Loucy (cell line): ENCODE measurements around the gene UBE2O.

Source experiments
- H2AFZ ChIP-seq: fragments of 200-600 bp; sonication (generic); 2 replicates; pipeline ENCODE4 v1.6.0; 2016; ENCODE audit warnings: antibody characterized with exemption, mild to moderate bottlenecking, low read length, moderate library complexity
- H3F3A ChIP-seq: fragments of 200-600 bp; 2 replicates; pipeline ENCODE4 v1.6.0; 2016; ENCODE audit warnings: antibody characterized with exemption, low read depth, mild to moderate bottlenecking
- H3K27me3 ChIP-seq: fragments of 200-600 bp; sonication (generic); 2 replicates; pipeline ENCODE4 v1.6.1; 2014; ENCODE audit warnings: low read length, mild to moderate bottlenecking; ENCODE audit not compliant: insufficient read depth, poor library complexity, severe bottlenecking
- H3K36me3 ChIP-seq: fragments of 200-600 bp; sonication (generic); 2 replicates; pipeline ENCODE4 v1.6.1; 2016; ENCODE audit warnings: low read length; ENCODE audit not compliant: insufficient read depth
- H3K4me1 ChIP-seq: fragments of 200-600 bp; sonication (generic); 2 replicates; pipeline ENCODE4 v1.5.1; 2014; ENCODE audit warnings: low read length, mild to moderate bottlenecking; ENCODE audit not compliant: insufficient read depth, poor library complexity, severe bottlenecking
- H3K4me2 ChIP-seq: fragments of 200-600 bp; sonication (generic); 2 replicates; pipeline ENCODE4 v1.6.0; 2014; ENCODE audit warnings: antibody characterized with exemption, low read length, low read depth, mild to moderate bottlenecking; ENCODE audit not compliant: poor library complexity, severe bottlenecking
- H3K4me3 ChIP-seq: fragments of 200-600 bp; sonication (generic); 2 replicates; pipeline ENCODE4 v1.5.1; 2014; ENCODE audit warnings: low read length, mild to moderate bottlenecking, mixed read lengths; ENCODE audit not compliant: poor library complexity, severe bottlenecking
- H3K79me2 ChIP-seq: fragments of 200-600 bp; sonication (generic); 2 replicates; pipeline ENCODE4 v1.6.1; 2014; ENCODE audit warnings: low read length; ENCODE audit not compliant: insufficient read depth
- H3K9ac ChIP-seq: fragments of 200-600 bp; sonication (generic); 2 replicates; pipeline ENCODE4 v1.6.0; 2014; ENCODE audit warnings: mild to moderate bottlenecking, low read depth, low read length, moderate library complexity; ENCODE audit not compliant: poor library complexity, severe bottlenecking
- H3K9me2 ChIP-seq: fragments of 200-600 bp; sonication (generic); replicated peaks from 2 replicates; pipeline ENCODE4 v1.6.1; 2016; ENCODE audit warnings: low read depth, low read length, mixed read lengths
- H3K9me3 ChIP-seq: fragments of 200-600 bp; sonication (generic); 2 replicates; pipeline ENCODE4 v1.6.1; 2014; ENCODE audit warnings: mild to moderate bottlenecking, antibody characterized with exemption, low read length, low read depth; ENCODE audit not compliant: insufficient read depth
- H4K20me1 ChIP-seq: fragments of 200-600 bp; sonication (generic); 2 replicates; pipeline ENCODE4 v1.6.0; 2014; ENCODE audit warnings: antibody characterized with exemption, low read length, mild to moderate bottlenecking; ENCODE audit not compliant: insufficient read depth, poor library complexity, severe bottlenecking
- EZH2phosphoT487 ChIP-seq: fragments of 200-600 bp; IDR thresholded peaks from 2 replicates; pipeline ENCODE4 v1.6.1; 2018; ENCODE audit warnings: antibody characterized with exemption, mild to moderate bottlenecking, moderate library complexity, borderline replicate concordance
- TF ChIP-seq, protein P1 (sequence below): fragments of 200-600 bp; sonication (generic); conservative IDR thresholded peaks from 2 replicates; pipeline ENCODE4 v1.5.1; 2014; ENCODE audit warnings: mild to moderate bottlenecking, antibody characterized with exemption, low read length

Gene UBE2O

GRCh38 chr17:76462556-76463290 lies 9.8 kb upstream of the UBE2O start:
- Histone ChIP-seq H4K20me1 (no peaks in the 10 kb centered on the region), H3K4me2 (no peak overlapping the region), H3K79me2 (no peaks in the 10 kb centered on the region), H3F3A (no peaks in the 10 kb centered on the region), H2AFZ (no peak overlapping the region), H3K9me3 (no peaks in the 10 kb centered on the region), H3K27me3 (no peaks in the 10 kb centered on the region), H3K4me3 (no peak overlapping the region), H3K4me1 (no peaks in the 10 kb centered on the region), H3K9me2 (no peaks in the 10 kb centered on the region), H3K36me3 (no peaks in the 10 kb centered on the region), H3K9ac (no peak overlapping the region)
- TF ChIP-seq EZH2phosphoT487: no peak
- TF ChIP-seq, protein P1, sequence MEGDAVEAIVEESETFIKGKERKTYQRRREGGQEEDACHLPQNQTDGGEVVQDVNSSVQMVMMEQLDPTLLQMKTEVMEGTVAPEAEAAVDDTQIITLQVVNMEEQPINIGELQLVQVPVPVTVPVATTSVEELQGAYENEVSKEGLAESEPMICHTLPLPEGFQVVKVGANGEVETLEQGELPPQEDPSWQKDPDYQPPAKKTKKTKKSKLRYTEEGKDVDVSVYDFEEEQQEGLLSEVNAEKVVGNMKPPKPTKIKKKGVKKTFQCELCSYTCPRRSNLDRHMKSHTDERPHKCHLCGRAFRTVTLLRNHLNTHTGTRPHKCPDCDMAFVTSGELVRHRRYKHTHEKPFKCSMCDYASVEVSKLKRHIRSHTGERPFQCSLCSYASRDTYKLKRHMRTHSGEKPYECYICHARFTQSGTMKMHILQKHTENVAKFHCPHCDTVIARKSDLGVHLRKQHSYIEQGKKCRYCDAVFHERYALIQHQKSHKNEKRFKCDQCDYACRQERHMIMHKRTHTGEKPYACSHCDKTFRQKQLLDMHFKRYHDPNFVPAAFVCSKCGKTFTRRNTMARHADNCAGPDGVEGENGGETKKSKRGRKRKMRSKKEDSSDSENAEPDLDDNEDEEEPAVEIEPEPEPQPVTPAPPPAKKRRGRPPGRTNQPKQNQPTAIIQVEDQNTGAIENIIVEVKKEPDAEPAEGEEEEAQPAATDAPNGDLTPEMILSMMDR: no peak

DNA sequence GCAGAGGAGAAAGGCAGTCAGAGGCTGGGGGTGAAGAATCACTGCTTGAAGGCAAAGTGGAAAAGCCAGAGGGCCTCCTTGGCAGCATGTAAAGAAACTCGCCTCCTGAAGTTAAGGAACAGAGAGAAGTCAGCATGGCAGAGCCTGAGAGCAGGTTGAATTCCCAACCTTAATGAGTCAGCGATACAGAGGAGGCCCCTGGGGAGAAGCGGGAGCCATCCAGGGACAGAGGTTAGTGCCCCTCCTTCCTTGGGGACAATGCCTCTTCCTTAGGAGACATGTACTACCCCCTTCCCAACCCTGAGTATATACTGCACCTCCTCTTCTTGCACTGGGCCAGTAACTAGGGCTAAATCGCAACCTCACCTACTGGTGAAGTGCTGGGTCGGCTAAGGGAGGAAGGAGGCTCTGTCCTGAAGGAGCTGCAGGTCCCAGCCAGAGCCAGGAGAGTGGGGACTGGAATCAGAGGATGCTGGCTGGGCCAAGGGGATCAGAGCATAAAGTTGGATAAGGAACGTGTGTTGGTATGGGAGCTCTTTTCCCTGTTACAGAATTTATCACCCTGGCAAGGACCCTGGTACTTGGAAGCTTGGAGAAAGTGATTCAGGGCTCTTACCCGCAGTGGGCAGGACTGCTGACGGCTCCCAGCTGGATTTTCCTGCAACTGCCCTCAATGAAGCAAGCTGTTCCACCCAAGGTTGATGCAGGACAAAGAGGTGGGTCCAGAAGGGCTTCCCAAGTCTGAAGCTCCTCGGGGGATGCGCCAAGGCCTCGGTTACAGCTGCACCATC lies 9.0 kb upstream of the UBE2O start:
- no peaks in the 10 kb centered on the region for H3K4me1 ChIP-seq
- no peak overlapping the region for H3K9ac ChIP-seq
- no peaks in the 10 kb centered on the region for H3K36me3 ChIP-seq
- no peak overlapping the region for H3K4me3 ChIP-seq
- TF ChIP-seq, protein P1: no peak
- TF ChIP-seq EZH2phosphoT487: no peak
- no peak overlapping the region for H2AFZ ChIP-seq
- H3K79me2 ChIP-seq: no peaks in the 10 kb centered on the region
- H3K9me2 ChIP-seq: no peaks in the 10 kb centered on the region
- H3K4me2 ChIP-seq: no peak overlapping the region
- H3K27me3 ChIP-seq: no peaks in the 10 kb centered on the region
- H3F3A ChIP-seq: no peaks in the 10 kb centered on the region
- H4K20me1 ChIP-seq: no peaks in the 10 kb centered on the region
- H3K9me3 ChIP-seq: no peaks in the 10 kb centered on the region

GRCh38 chr17:76459674-76460073 lies 6.7 kb upstream of the UBE2O start:
- no peaks in the 10 kb centered on the region for H3K9me2 ChIP-seq
- no peaks in the 10 kb centered on the region for H3K27me3 ChIP-seq
- TF ChIP-seq, protein P1: no peak
- no peak for TF ChIP-seq EZH2phosphoT487
- no peaks in the 10 kb centered on the region for H3K9me3 ChIP-seq
- H3K4me2 ChIP-seq: no peak overlapping the region
- no peaks in the 10 kb centered on the region for H4K20me1 ChIP-seq
- H3F3A ChIP-seq: no peaks in the 10 kb centered on the region
- no peak overlapping the region for H3K4me3 ChIP-seq
- H3K36me3 ChIP-seq: no peaks in the 10 kb centered on the region
- no peak overlapping the region for H3K9ac ChIP-seq
- no peak overlapping the region for H2AFZ ChIP-seq
- H3K79me2 ChIP-seq: no peaks in the 10 kb centered on the region
- no peaks in the 10 kb centered on the region for H3K4me1 ChIP-seq
